IMR-90 (cell line): Measurements from ENCODE around the gene HDAC9. TPM values are rescaled to one million over a fixed set of nuclear protein-coding genes. Genes with fewer than 3 reads are reported as not detected.

Experiments
- ATAC-seq: fragments of 200-7000 bp; cut with Tn5 transposase; 2 replicates; pipeline ENCODE4 v1.9.1; 2020; ENCODE audit warnings: low read depth, mild to moderate bottlenecking, moderate library complexity
- BruUV-seq: library from RNA; stranded (reverse); fragments of 400-500 nt; replicated peaks from 2 replicates; lab custom pipeline; 2021; lab: Mats Ljungman, UMichigan
- CTCF ChIA-PET: fragments of 300-600 bp; formaldehyde crosslinking; extraction: SDS; loops from one replicate; lab custom pipeline; 2021; ENCODE audit warnings: antibody characterized with exemption; lab: Yijun Ruan, JAX
- POLR2A ChIA-PET: fragments of 300-600 bp; sonication (Branson Sonifier 250); formaldehyde crosslinking; loops from one replicate; lab custom pipeline; 2022; ENCODE audit warnings: antibody characterized with exemption; ENCODE audit not compliant: unreplicated experiment; lab: Charles Lee
- DNase-seq: peaks from one replicate; pipeline ENCODE4 v3.0.0; 2013
- H2AFZ ChIP-seq: replicated peaks from 2 replicates; pipeline ENCODE3; 2013; ENCODE audit warnings: low read length, mild to moderate bottlenecking; ENCODE audit not compliant: poor library complexity
- H2AK5ac ChIP-seq: 2 replicates; pipeline ENCODE4 v1.6.1; 2013; ENCODE audit warnings: low read depth, low read length, inconsistent platforms
- H2AK9ac ChIP-seq: replicated peaks from 2 replicates; pipeline ENCODE3; 2013; ENCODE audit warnings: mild to moderate bottlenecking, low read depth, low read length, moderate library complexity; ENCODE audit not compliant: poor library complexity
- H2BK120ac ChIP-seq: 2 replicates; pipeline ENCODE4 v1.6.1; 2013; ENCODE audit warnings: low read depth, low read length, inconsistent platforms
- H2BK15ac ChIP-seq: 3 replicates; pipeline ENCODE4 v1.6.1; 2013; ENCODE audit warnings: low read depth, low read length, inconsistent platforms
- H2BK20ac ChIP-seq: 2 replicates; pipeline ENCODE4 v1.6.1; 2013; ENCODE audit warnings: low read depth, mild to moderate bottlenecking, inconsistent platforms, low read length, moderate library complexity
- H2BK5ac ChIP-seq: 2 replicates; pipeline ENCODE4 v1.6.1; 2013; ENCODE audit warnings: mild to moderate bottlenecking, low read depth, low read length, inconsistent platforms; ENCODE audit not compliant: poor library complexity, severe bottlenecking
- H3K14ac ChIP-seq: replicated peaks from 2 replicates; pipeline ENCODE4 v1.6.1; 2013; ENCODE audit warnings: low read depth, low read length, inconsistent platforms
- H3K18ac ChIP-seq: 2 replicates; pipeline ENCODE4 v1.6.1; 2013; ENCODE audit warnings: low read depth, low read length, control low read depth
- H3K23ac ChIP-seq: 2 replicates; pipeline ENCODE4 v1.6.1; 2013; ENCODE audit warnings: low read depth, low read length, inconsistent platforms
- H3K27ac ChIP-seq: 2 replicates; pipeline ENCODE4 v1.5.1; 2013; ENCODE audit warnings: mild to moderate bottlenecking, control low read depth, low read length; ENCODE audit not compliant: insufficient read depth
- H3K27me3 ChIP-seq: 2 replicates; pipeline ENCODE4 v1.6.1; 2013; ENCODE audit warnings: low read length; ENCODE audit not compliant: control insufficient read depth, insufficient read depth
- H3K36me3 ChIP-seq: 2 replicates; pipeline ENCODE4 v1.6.1; 2013; ENCODE audit warnings: low read length, mixed read lengths; ENCODE audit not compliant: control insufficient read depth, insufficient read depth
- H3K4ac ChIP-seq: 2 replicates; pipeline ENCODE4 v1.6.1; 2013; ENCODE audit warnings: low read depth, low read length, inconsistent platforms
- H3K4me1 ChIP-seq: 2 replicates; pipeline ENCODE4 v1.6.1; 2013; ENCODE audit warnings: low read length, mixed read lengths; ENCODE audit not compliant: control insufficient read depth, insufficient read depth
- H3K4me2 ChIP-seq: 2 replicates; pipeline ENCODE4 v1.6.1; 2013; ENCODE audit warnings: low read depth, mild to moderate bottlenecking, control low read depth, low read length, moderate library complexity
- H3K4me3 ChIP-seq: 2 replicates; pipeline ENCODE4 v1.5.1; 2013; ENCODE audit warnings: low read depth, mild to moderate bottlenecking, control low read depth, low read length, moderate library complexity; ENCODE audit not compliant: insufficient read depth
- H3K56ac ChIP-seq: 2 replicates; pipeline ENCODE4 v1.6.1; 2013; ENCODE audit warnings: low read length, inconsistent platforms; ENCODE audit not compliant: insufficient read depth; ENCODE audit errors: extremely low read depth
- H3K79me1 ChIP-seq, 2 experiments: 2 replicates each; pipeline ENCODE4 v1.6.1; 2013; ENCODE audit warnings: low read length in 2 of 2, inconsistent platforms in 1 of 2, low read depth in 1 of 2
- H3K9ac ChIP-seq: 2 replicates; pipeline ENCODE4 v1.6.1; 2013; ENCODE audit warnings: low read depth, low read length, control low read depth
- H3K9me1 ChIP-seq: 2 replicates; pipeline ENCODE4 v1.6.1; 2013; ENCODE audit warnings: low read length, inconsistent platforms; ENCODE audit not compliant: insufficient read depth
- H3K9me3 ChIP-seq: 2 replicates; pipeline ENCODE4 v1.6.1; 2013; ENCODE audit warnings: low read length; ENCODE audit not compliant: control insufficient read depth, insufficient read depth
- H4K20me1 ChIP-seq: 2 replicates; pipeline ENCODE4 v1.6.1; 2013; ENCODE audit warnings: low read length, inconsistent platforms; ENCODE audit not compliant: insufficient read depth
- H4K5ac ChIP-seq: 2 replicates; pipeline ENCODE4 v1.6.1; 2013; ENCODE audit warnings: mild to moderate bottlenecking, low read depth, low read length, control low read depth
- H4K8ac ChIP-seq, 2 experiments: 2 replicates each; pipeline ENCODE4 v1.6.1; 2013; ENCODE audit warnings: low read depth in 2 of 2, low read length in 2 of 2, control low read depth in 1 of 2, inconsistent platforms in 1 of 2
- H4K91ac ChIP-seq: 2 replicates; pipeline ENCODE4 v1.6.1; 2013; ENCODE audit warnings: low read depth, low read length, inconsistent platforms; ENCODE audit not compliant: insufficient read depth
- BHLHE40 ChIP-seq: fragments of 150-350 bp; IDR thresholded peaks from 2 replicates; pipeline ENCODE4 v1.6.1; 2016; ENCODE audit warnings: mild to moderate bottlenecking, low read depth, low read length
- ELK1 ChIP-seq: fragments of 150-350 bp; IDR thresholded peaks from 2 replicates; pipeline ENCODE4 v1.6.1; 2016; ENCODE audit warnings: low read depth, mild to moderate bottlenecking, low read length, moderate library complexity, borderline replicate concordance
- FOS ChIP-seq: fragments of 150-350 bp; IDR thresholded peaks from 2 replicates; pipeline ENCODE4 v1.6.1; 2016; ENCODE audit warnings: low read depth, low read length
- MAFK ChIP-seq: IDR thresholded peaks from 2 replicates; pipeline ENCODE4 v1.6.1; 2012; ENCODE audit warnings: low read depth, low read length, improper control_type of control experiment
- MAZ ChIP-seq: IDR thresholded peaks from 2 replicates; pipeline ENCODE4 v1.6.1; 2012; ENCODE audit warnings: low read depth, mild to moderate bottlenecking, low read length, improper control_type of control experiment, moderate library complexity, borderline replicate concordance
- MXI1 ChIP-seq: IDR thresholded peaks from 2 replicates; pipeline ENCODE4 v1.6.1; 2012; ENCODE audit warnings: low read depth, mild to moderate bottlenecking, low read length, moderate library complexity, borderline replicate concordance
- NFE2L2 ChIP-seq: fragments of 150-350 bp; IDR thresholded peaks from 2 replicates; pipeline ENCODE4 v1.6.1; 2016; ENCODE audit warnings: low read depth, mild to moderate bottlenecking, low read length
- SMC3 ChIP-seq: fragments of 150-350 bp; IDR thresholded peaks from 2 replicates; pipeline ENCODE4 v1.6.1; 2016; ENCODE audit warnings: low read depth, mild to moderate bottlenecking, antibody characterized with exemption, low read length, moderate library complexity
- dilution Hi-C: fragments of 300-500 bp; cut with HindIII; formaldehyde crosslinking; loops from one replicate; pipeline ENCODE4 v1.14.3; 2018; ENCODE audit warnings: low sequenced_read_pairs; ENCODE audit not compliant: unreplicated experiment
- in situ Hi-C: fragments of 300-500 bp; cut with MboI; formaldehyde crosslinking; loops from 3 replicates; pipeline ENCODE4 v1.14.3; 2019; ENCODE audit warnings: low sequenced_read_pairs, inconsistent platforms, mixed read lengths
- intact Hi-C: fragments of 100-400 bp; cut with micrococcal nuclease; formaldehyde crosslinking; loops from 2 replicates; pipeline ENCODE4 v1.10.0; 2022
- polyA plus RNA-seq, 3 experiments: library from polyadenylated mRNA; depleted of rRNA; stranded (reverse); fragments of >200 nt; gene quantifications; 2 replicates each; pipeline ENCODE4 v1.2.3, GENCODE V29; 2012; ENCODE audit warnings: low replicate concordance in 1 of 3
- total RNA-seq: library from RNA; depleted of rRNA; stranded (reverse); fragments of >200 nt; gene quantifications from 2 replicates; pipeline ENCODE4 v1.2.3, GENCODE V29; 2012

The HDAC9 gene
- total and polyA plus RNA-seq, 2 of the 4 experiments (the other 2 are of a cell fraction): 4.3 to 24.7 TPM

GRCh38 chr7:18703685-18704084, 208.1 kb downstream of the HDAC9 start:
- Histone ChIP-seq H3K4me1 (no peaks in the 10 kb centered on the region), H4K20me1 (no peaks in the 10 kb centered on the region), H3K27me3 (no peaks in the 10 kb centered on the region), H3K9me3 (no peaks in the 10 kb centered on the region), H3K79me1 (no peaks in the 10 kb centered on the region), H3K56ac (no peak overlapping the region), H4K8ac (no peak overlapping the region), H2BK5ac (no peak overlapping the region), H4K5ac (no peak overlapping the region), H2AFZ (no peak overlapping the region), H4K91ac (no peak overlapping the region), H3K18ac (no peak overlapping the region), H3K9me1 (no peaks in the 10 kb centered on the region; the same call in 1 of the 2 replicates), H2AK5ac (no peak overlapping the region), H3K27ac (no peak overlapping the region), H3K23ac (no peak overlapping the region), H3K4me3 (no peak overlapping the region), H3K4me2 (no peak overlapping the region), H3K14ac (no peak overlapping the region), H3K4ac (no peak overlapping the region), H3K9ac (no peak overlapping the region), H2AK9ac (no peak overlapping the region), H2BK20ac (no peak overlapping the region), H2BK15ac (no peak overlapping the region), H2BK120ac (no peak overlapping the region), H3K36me3 (no peaks in the 10 kb centered on the region)
- ATAC-seq (no peak), DNase-seq (no peak)
- BruUV-seq: no TSS peak
- TF ChIP-seq FOS (no peak), SMC3 (no peak), NFE2L2 (no peak), BHLHE40 (no peak), MAZ (no peak), MAFK (no peak), MXI1 (no peak), ELK1 (no peak)
- CTCF ChIA-PET: no interaction called here
- dilution Hi-C loops (no loop called here), in situ Hi-C loops (no loop called here), intact Hi-C loops (no loop called here)
- POLR2A ChIA-PET: no interaction called here
